Stimulated activated CD4-positive, alpha-beta T cell treated with anti-CD3 and anti-CD28 coated beads, Interleukin-12 subunit alpha, Interleukin-12 subunit beta, amount 100 ng/mL, for 4 hours (primary cell): ENCODE data around the gene FOSL2.

Experiments
- DNase-seq: peaks from one replicate; pipeline ENCODE4 v3.0.0-alpha.2; 2020

The FOSL2 gene

GRCh38 chr2:28413899-28414295 is 21.2 kb downstream of the FOSL2 start:
- DNase-seq, result no peak

GRCh38 chr2:28414583-28414982 is 21.9 kb downstream of the FOSL2 start:
- no peak for DNase-seq

GRCh38 chr2:28415010-28415409 is 22.4 kb downstream of the FOSL2 start:
- DNase-seq, result no peak

- no peak for DNase-seq
These were observed 23.1 kb downstream of the FOSL2 start for GRCh38 chr2:28415715-28416114.

GRCh38 chr2:28419003-28419402 is 26.3 kb downstream of the FOSL2 start:
- DNase-seq, result no peak

GRCh38 chr2:28419443-28420270 is 27.0 kb downstream of the FOSL2 start:
- no peak for DNase-seq

- DNase-seq, result no peak
These were observed 28.1 kb downstream of the FOSL2 start for GRCh38 chr2:28420722-28421121.

- DNase-seq, result no peak
These were observed 30.5 kb downstream of the FOSL2 start for GRCh38 chr2:28422908-28423741.

- DNase-seq, result no peak
These were observed 31.4 kb downstream of the FOSL2 start for GRCh38 chr2:28423856-28424605.

- DNase-seq, result no peak
These were observed 32.3 kb downstream of the FOSL2 start for GRCh38 chr2:28424799-28425463.

- DNase-seq, result no peak
These were observed 32.8 kb downstream of the FOSL2 start for GRCh38 chr2:28425464-28425835.

GRCh38 chr2:28427741-28428415 is 35.2 kb downstream of the FOSL2 start:
- DNase-seq, result no peak

- DNase-seq, result no peak
These were observed 35.8 kb downstream of the FOSL2 start for GRCh38 chr2:28428486-28428885.

- DNase-seq, result no peak
These were observed 37.1 kb downstream of the FOSL2 start for GRCh38 chr2:28429636-28430376.

- no peak for DNase-seq
These were observed 37.7 kb downstream of the FOSL2 start for GRCh38 chr2:28430377-28430765.

- DNase-seq, result no peak
These were observed 38.2 kb downstream of the FOSL2 start for GRCh38 chr2:28430788-28431418.

GRCh38 chr2:28431741-28432140 is 39.1 kb downstream of the FOSL2 start:
- DNase-seq, result no peak

- DNase-seq, result no peak
These were observed 39.7 kb downstream of the FOSL2 start for GRCh38 chr2:28432362-28432761.

GRCh38 chr2:28433215-28433614 is 40.6 kb downstream of the FOSL2 start:
- no peak for DNase-seq

- DNase-seq, result no peak
These were observed 41.4 kb downstream of the FOSL2 start for GRCh38 chr2:28433935-28434599.
